Fibroblast of lung (primary cell): ENCODE data around the gene TMEM147. TPM values are rescaled to one million over a fixed set of nuclear protein-coding genes. Genes with fewer than 3 reads are reported as not detected.

Source experiments
- DNase-seq, 2 donors: peaks; one replicate each; pipeline versions ENCODE4 v3.0.0 to v3.0.0-alpha.2; 2010; ENCODE audit warnings: low read depth in 2 of 2
- H2AFZ ChIP-seq: 2 replicates; pipeline ENCODE4 v1.5.1; 2012; ENCODE audit warnings: low read length, control low read depth, inconsistent platforms
- H3K27ac ChIP-seq: 2 replicates; pipeline ENCODE4 v1.5.1; 2011; ENCODE audit warnings: low read length, control low read depth; ENCODE audit not compliant: insufficient read depth
- H3K27me3 ChIP-seq: 2 replicates; pipeline ENCODE4 v1.5.1; 2011; ENCODE audit warnings: mild to moderate bottlenecking, low read length; ENCODE audit not compliant: control insufficient read depth, insufficient read depth
- H3K36me3 ChIP-seq: 2 replicates; pipeline ENCODE4 v1.5.1; 2011; ENCODE audit warnings: low read length; ENCODE audit not compliant: control insufficient read depth, insufficient read depth
- H3K4me1 ChIP-seq: 2 replicates; pipeline ENCODE4 v1.5.1; 2011; ENCODE audit warnings: low read length; ENCODE audit not compliant: control insufficient read depth, insufficient read depth; ENCODE audit errors: extremely low read depth
- H3K4me2 ChIP-seq: 2 replicates; pipeline ENCODE4 v1.5.1; 2011; ENCODE audit warnings: low read length, control low read depth; ENCODE audit not compliant: insufficient read depth; ENCODE audit errors: extremely low read depth
- H3K4me3 ChIP-seq, 4 experiments: fragments of 200-600 bp in 1 of 4; sonication (generic) in 1 of 4; replicated peaks in 1 of 4; 2 replicates each; pipeline ENCODE4 v1.5.1; 2011 to 2016; ENCODE audit warnings: low read length in 4 of 4, low read depth in 3 of 4, mild to moderate bottlenecking in 3 of 4, control low read depth in 2 of 4, inconsistent platforms in 1 of 4, mixed read lengths in 1 of 4; ENCODE audit not compliant: insufficient read depth in 1 of 4; ENCODE audit errors: control extremely low read depth in 1 of 4
- H3K79me2 ChIP-seq: 2 replicates; pipeline ENCODE4 v1.5.1; 2012; ENCODE audit warnings: mild to moderate bottlenecking, low read length, inconsistent platforms; ENCODE audit not compliant: control insufficient read depth, insufficient read depth
- H3K9ac ChIP-seq: 2 replicates; pipeline ENCODE4 v1.5.1; 2011; ENCODE audit warnings: mild to moderate bottlenecking, low read length, control low read depth; ENCODE audit not compliant: insufficient read depth
- H3K9me3 ChIP-seq: 2 replicates; pipeline ENCODE4 v1.5.1; 2012; ENCODE audit warnings: low read depth, low read length; ENCODE audit not compliant: control insufficient read depth, insufficient read depth
- H4K20me1 ChIP-seq: 2 replicates; pipeline ENCODE4 v1.5.1; 2011; ENCODE audit warnings: low read length; ENCODE audit not compliant: control insufficient read depth, insufficient read depth; ENCODE audit errors: extremely low read depth
- CTCF ChIP-seq, 2 donors: IDR thresholded peaks in 1 of 2; conservative IDR thresholded peaks in 1 of 2; 1 replicate in 1 of 2; 2 replicates in 1 of 2; pipeline ENCODE4 v1.5.1; 2011 to 2012; ENCODE audit warnings: low read length in 2 of 2, control low read depth in 1 of 2, inconsistent platforms in 1 of 2, low read depth in 1 of 2, mild to moderate bottlenecking in 1 of 2
- EZH2 ChIP-seq: IDR thresholded peaks from 2 replicates; pipeline ENCODE4 v1.5.1; 2012; ENCODE audit warnings: low read length, control low read depth, mild to moderate bottlenecking; ENCODE audit errors: missing control alignments
- polyA plus RNA-seq, 2 donors: library from polyadenylated mRNA; depleted of rRNA in 1 of 2; stranded (reverse) in 1 of 2; unstranded in 1 of 2; fragments of >200 nt; gene quantifications; 2 replicates each; pipeline ENCODE4 v1.2.1, GENCODE V29; 2011 to 2012; ENCODE audit warnings: missing spikeins in 1 of 2
- total RNA-seq: library from RNA; depleted of rRNA; stranded (reverse); fragments of >200 nt; gene quantifications from 2 replicates; pipeline ENCODE4 v1.2.1, GENCODE V29; 2014

The TMEM147 gene
- total and polyA plus RNA-seq, 2 donors (not counting 1 experiment from before 2014, with no cell fraction given) = 72.4 to 79.6 TPM

GRCh38 chr19:35517342-35517741 lies 28.1 kb upstream of the TMEM147 start:
- no peak for DNase-seq
- H3K36me3 ChIP-seq = no peaks in the 10 kb centered on the region
- no peaks in the 10 kb centered on the region for H4K20me1 ChIP-seq
- peaks cover 11% of the 10 kb centered on the region for H3K4me1 ChIP-seq
- peaks cover 2% of the 10 kb centered on the region for H3K27me3 ChIP-seq
- no peak overlapping the region for H2AFZ ChIP-seq
- no peak overlapping the region for H3K27ac ChIP-seq
- no peaks in the 10 kb centered on the region for H3K79me2 ChIP-seq
- TF ChIP-seq EZH2 = no peak
- TF ChIP-seq CTCF (conservative IDR thresholded peaks at IDR 0.05 in 1 of 2, IDR thresholded peaks at IDR 0.05 in 1 of 2; ENCODE audit: low read depth in 1 of 2, low read length in 2 of 2) = no peak
- no peak overlapping the region for H3K4me2 ChIP-seq
- no peak overlapping the region for H3K4me3 ChIP-seq
- H3K9ac ChIP-seq = no peak overlapping the region
- H3K9me3 ChIP-seq = no peaks in the 10 kb centered on the region

GRCh38 chr19:35518313-35518712 lies 27.1 kb upstream of the TMEM147 start:
- Histone ChIP-seq H3K4me2 (no peak overlapping the region), H2AFZ (no peak overlapping the region), H3K4me1 (peaks cover 11% of the 10 kb centered on the region), H3K36me3 (no peaks in the 10 kb centered on the region), H4K20me1 (no peaks in the 10 kb centered on the region), H3K4me3 (no peak overlapping the region), H3K27ac (peak overlapping the region; percentile 53), H3K9ac (no peak overlapping the region), H3K79me2 (no peaks in the 10 kb centered on the region), H3K9me3 (no peaks in the 10 kb centered on the region), H3K27me3 (no peaks in the 10 kb centered on the region)
- peak; percentile 92 for DNase-seq
- TF ChIP-seq CTCF (conservative IDR thresholded peaks at IDR 0.05 in 1 of 2, IDR thresholded peaks at IDR 0.05 in 1 of 2; ENCODE audit: low read depth in 1 of 2, low read length in 2 of 2) = no peak
- TF ChIP-seq EZH2 = no peak

GRCh38 chr19:35519291-35519690 lies 26.1 kb upstream of the TMEM147 start:
- H3K4me2 ChIP-seq = no peak overlapping the region
- H3K9ac ChIP-seq = no peak overlapping the region
- no peaks in the 10 kb centered on the region for H3K9me3 ChIP-seq
- no peaks in the 10 kb centered on the region for H3K36me3 ChIP-seq
- TF ChIP-seq EZH2 = no peak
- TF ChIP-seq CTCF (conservative IDR thresholded peaks at IDR 0.05 in 1 of 2, IDR thresholded peaks at IDR 0.05 in 1 of 2; ENCODE audit: low read depth in 1 of 2, low read length in 2 of 2) = no peak
- H4K20me1 ChIP-seq = no peaks in the 10 kb centered on the region
- peak overlapping the region; percentile 50 for H2AFZ ChIP-seq
- H3K27me3 ChIP-seq = no peaks in the 10 kb centered on the region
- H3K27ac ChIP-seq = no peak overlapping the region
- DNase-seq = peak; percentile 7 to 25
- no peaks in the 10 kb centered on the region for H3K79me2 ChIP-seq
- H3K4me1 ChIP-seq = peaks cover 8% of the 10 kb centered on the region
- no peak overlapping the region for H3K4me3 ChIP-seq
